Measurements from ENCODE around the gene DLD. TPM values are rescaled to one million over a fixed set of nuclear protein-coding genes. Genes with fewer than 3 reads are reported as not detected.
"Not testable (repeated sequence)": the region's sequence is repeated elsewhere in the genome, so short reads cannot be mapped to it uniquely, and the experiment has no call there.

The DLD gene
- total and polyA plus RNA-seq, 3 donors from 2014 or later, result 50.2 to 63.7 (median 57.3) TPM

DNA sequence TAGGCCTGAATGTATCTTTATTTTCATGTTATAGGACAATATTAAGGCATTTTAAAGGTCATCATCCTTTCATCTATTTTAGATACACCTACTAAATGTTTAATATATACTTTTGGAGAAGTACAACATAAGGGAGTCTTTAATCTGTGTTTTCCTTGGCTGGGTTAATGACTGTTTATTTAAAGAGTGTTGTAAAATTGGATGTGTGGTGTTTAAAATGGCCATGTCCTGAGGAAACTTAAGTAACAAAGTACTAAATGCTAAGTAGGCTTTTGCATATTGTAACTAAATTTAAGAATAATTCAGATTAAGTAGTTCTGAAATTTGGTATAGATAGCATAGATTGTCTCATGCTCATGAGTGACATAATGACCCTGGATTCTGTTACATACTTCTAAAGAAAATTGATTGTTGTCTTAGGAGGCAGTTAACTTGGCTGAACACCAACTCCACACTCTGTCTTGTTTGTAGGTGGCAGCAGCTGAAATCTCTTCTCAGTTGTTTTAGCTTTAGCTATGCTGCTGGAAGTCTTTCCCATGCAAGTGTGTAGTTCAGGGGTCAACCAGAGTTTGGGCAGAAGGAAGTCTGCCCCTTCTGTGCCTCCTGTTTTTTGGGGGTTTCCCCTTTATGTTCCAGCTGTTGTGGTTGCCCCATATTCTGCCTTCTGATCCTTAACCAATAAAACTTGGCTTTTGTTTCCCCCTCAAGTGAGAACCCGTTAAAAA lies 29.2 kb downstream of the DLD start:
- Histone ChIP-seq H3K27me3 (no peaks in the 10 kb centered on the region), H3K4me1 (no peaks in the 10 kb centered on the region), H3K9me3 (no peaks in the 10 kb centered on the region), H3K4me3 (no peak overlapping the region), H3K27ac (peak overlapping the region in 1 of 2 donors; percentile 16), H3K36me3 (ENCODE audit: low read depth, missing control alignments) (no peaks in the 10 kb centered on the region)
- WGBS, 2 donors, result 32 to 47% methylated on average over 1 of the region's 1 CpG
- no peak for DNase-seq
- TF ChIP-seq POLR2A (IDR thresholded peaks at IDR 0.05), result no peak
- TF ChIP-seq, protein P1, sequence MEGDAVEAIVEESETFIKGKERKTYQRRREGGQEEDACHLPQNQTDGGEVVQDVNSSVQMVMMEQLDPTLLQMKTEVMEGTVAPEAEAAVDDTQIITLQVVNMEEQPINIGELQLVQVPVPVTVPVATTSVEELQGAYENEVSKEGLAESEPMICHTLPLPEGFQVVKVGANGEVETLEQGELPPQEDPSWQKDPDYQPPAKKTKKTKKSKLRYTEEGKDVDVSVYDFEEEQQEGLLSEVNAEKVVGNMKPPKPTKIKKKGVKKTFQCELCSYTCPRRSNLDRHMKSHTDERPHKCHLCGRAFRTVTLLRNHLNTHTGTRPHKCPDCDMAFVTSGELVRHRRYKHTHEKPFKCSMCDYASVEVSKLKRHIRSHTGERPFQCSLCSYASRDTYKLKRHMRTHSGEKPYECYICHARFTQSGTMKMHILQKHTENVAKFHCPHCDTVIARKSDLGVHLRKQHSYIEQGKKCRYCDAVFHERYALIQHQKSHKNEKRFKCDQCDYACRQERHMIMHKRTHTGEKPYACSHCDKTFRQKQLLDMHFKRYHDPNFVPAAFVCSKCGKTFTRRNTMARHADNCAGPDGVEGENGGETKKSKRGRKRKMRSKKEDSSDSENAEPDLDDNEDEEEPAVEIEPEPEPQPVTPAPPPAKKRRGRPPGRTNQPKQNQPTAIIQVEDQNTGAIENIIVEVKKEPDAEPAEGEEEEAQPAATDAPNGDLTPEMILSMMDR (IDR thresholded peaks at IDR 0.05), result no peak
- intact Hi-C loops (cut with DNase I; ENCODE audit: low total_unique reads), result no loop called here

DNA sequence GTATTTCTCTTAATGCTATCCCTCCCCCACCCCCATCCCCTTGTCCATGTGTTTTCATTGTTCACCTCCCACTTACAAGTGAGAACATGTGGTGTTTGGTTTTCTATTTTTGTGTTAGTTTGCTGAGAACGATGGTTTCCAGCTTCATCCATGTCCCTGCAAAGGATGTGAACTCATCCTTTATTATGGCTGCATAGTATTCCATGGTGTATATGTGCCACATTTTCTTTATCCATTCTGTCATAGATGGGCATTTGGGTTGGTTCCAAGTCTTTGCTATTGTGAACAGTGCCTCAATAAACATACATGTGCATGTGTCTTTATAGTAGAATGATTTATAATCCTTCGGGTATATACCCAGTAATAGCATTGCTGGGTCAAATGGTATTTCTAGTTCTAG lies 30.8 kb downstream of the DLD start:
- H3K4me3 ChIP-seq; DNase-seq; H3K27ac ChIP-seq; H3K9me3 ChIP-seq; H3K4me1 ChIP-seq; H3K36me3 ChIP-seq (ENCODE audit: low read depth, missing control alignments); intact Hi-C loops (cut with DNase I; ENCODE audit: low total_unique reads); H3K27me3 ChIP-seq: not testable (repeated sequence)
- whole genome bisulfite sequencing, 2 donors, result 47 to 65% methylated on average over 2 of the region's 2 CpGs

DNA sequence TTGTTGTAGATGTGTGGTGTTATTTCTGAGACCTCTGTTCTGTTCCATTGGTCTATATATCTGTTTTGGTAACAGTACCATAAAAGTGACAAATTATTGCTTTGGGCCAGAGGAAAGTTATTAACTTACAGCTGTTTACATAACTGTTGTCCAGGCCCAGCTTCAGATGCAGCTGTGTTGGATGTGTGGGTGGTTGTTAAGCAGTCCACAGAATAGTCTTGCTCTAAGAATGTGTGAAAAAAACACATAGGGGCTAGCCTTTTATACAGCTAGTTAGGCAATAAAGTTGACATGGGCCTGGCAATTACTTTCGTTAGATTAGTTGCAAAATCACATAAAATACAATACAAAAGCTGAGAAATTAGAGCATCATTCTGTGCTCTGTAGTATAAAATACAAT lies 31.9 kb downstream of the DLD start:
- TF ChIP-seq, protein P1 (IDR thresholded peaks at IDR 0.05), result no peak
- TF ChIP-seq POLR2A (IDR thresholded peaks at IDR 0.05), result no peak
- no peak overlapping the region for H3K4me3 ChIP-seq
- peak overlapping the region in 1 of 2 donors; percentile 28 for H3K27ac ChIP-seq
- H3K36me3 ChIP-seq (ENCODE audit: low read depth, missing control alignments), result no peaks in the 10 kb centered on the region
- DNase-seq, result no peak
- H3K27me3 ChIP-seq, result no peaks in the 10 kb centered on the region
- H3K9me3 ChIP-seq, result no peaks in the 10 kb centered on the region
- WGBS, 2 donors, result 74 to 75% methylated on average over 1 of the region's 1 CpG
- intact Hi-C loops (cut with DNase I; ENCODE audit: low total_unique reads), result no loop called here
- no peaks in the 10 kb centered on the region for H3K4me1 ChIP-seq

DNA sequence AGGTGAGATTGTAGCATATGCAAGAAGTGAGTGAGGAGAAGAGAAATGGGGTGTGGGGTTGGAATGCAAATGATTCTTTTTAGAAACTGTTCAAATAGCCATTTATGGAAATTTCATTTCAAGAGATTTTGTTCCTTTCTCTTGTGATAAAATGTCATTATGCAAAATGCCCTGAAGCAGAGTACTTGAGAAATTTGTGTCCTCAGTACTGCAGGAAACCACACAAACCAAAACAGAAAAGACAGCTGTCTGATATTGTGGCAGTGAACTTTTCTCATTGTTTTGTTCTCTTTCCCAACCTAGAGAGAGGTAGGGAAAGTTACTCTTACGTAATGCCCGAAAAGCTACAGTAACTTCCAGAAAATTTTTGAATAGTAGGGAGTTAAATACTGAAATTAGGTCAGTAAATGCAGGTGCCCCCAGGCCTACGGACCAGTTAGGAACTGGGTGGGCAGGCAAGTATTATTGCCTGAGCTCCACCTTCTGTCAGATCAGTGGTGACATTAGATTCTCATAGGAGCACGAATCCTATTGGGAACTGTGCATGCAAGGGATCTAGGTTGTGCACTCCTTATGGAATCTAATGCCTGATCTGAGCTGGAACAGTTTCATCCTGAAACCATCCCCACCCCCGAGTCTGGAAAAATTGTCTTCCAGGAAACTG lies 34.0 kb downstream of the DLD start:
- H3K9me3 ChIP-seq, result no peaks in the 10 kb centered on the region
- peak overlapping the region in 1 of 2 donors; percentile 0 for H3K27ac ChIP-seq
- no peaks in the 10 kb centered on the region for H3K27me3 ChIP-seq
- DNase-seq, result no peak
- no peaks in the 10 kb centered on the region for H3K4me1 ChIP-seq
- TF ChIP-seq, protein P1 (IDR thresholded peaks at IDR 0.05), result no peak
- intact Hi-C loops (cut with DNase I; ENCODE audit: low total_unique reads), result no loop called here
- H3K36me3 ChIP-seq (ENCODE audit: low read depth, missing control alignments), result no peaks in the 10 kb centered on the region
- no peak overlapping the region for H3K4me3 ChIP-seq
- 65 to 72% methylated on average over 5 of the region's 5 CpGs for WGBS, 2 donors

DNA sequence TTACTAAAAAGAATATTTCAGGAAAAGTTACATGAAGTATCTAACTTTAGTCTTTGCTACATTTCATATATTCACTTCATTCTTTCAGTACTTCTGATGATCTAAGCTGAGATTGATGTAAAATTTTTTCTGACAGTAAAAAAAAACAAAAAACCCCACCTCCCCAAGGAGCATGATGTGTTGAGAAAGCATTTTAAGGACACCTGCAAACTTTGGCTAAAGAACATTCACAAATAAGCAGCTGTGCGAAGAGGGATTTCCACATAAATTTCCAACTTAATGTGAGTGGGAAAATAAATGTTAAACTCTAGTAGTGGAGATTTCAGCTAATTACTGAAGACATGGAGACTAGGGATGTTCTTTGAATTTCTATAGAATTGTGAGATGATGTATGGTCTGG lies 35.5 kb downstream of the DLD start:
- Histone ChIP-seq H3K9me3 (no peaks in the 10 kb centered on the region), H3K4me1 (no peaks in the 10 kb centered on the region), H3K27me3 (no peaks in the 10 kb centered on the region), H3K36me3 (ENCODE audit: low read depth, missing control alignments) (no peaks in the 10 kb centered on the region), H3K4me3 (no peak overlapping the region), H3K27ac (no peak overlapping the region)
- intact Hi-C loops (cut with DNase I; ENCODE audit: low total_unique reads), result no loop called here
- WGBS, 2 donors, result 80 to 100% methylated on average over 1 of the region's 1 CpG
- DNase-seq, result no peak
- TF ChIP-seq POLR2A (IDR thresholded peaks at IDR 0.05), result no peak

Data from testis (tissue), 3 donors.